Measurements from ENCODE around the gene INPP5F.

The INPP5F gene

GRCh38 chr10:119677904-119678755 is 47.7 kb upstream of the INPP5F start:
- TF ChIP-seq CSRNP3 (CRISPR knock-in tag; IDR thresholded peaks at IDR 0.05): no peak
- TF ChIP-seq ZFP3 (CRISPR knock-in tag; IDR thresholded peaks at IDR 0.05): no peak
- no peak for TF ChIP-seq OSR1 (CRISPR knock-in tag; IDR thresholded peaks at IDR 0.05)
- TF ChIP-seq POU6F1 (CRISPR knock-in tag; IDR thresholded peaks at IDR 0.05; ENCODE audit: borderline replicate concordance, low read depth): no peak
- TF ChIP-seq PATZ1 (CRISPR knock-in tag; IDR thresholded peaks at IDR 0.05; ENCODE audit: borderline replicate concordance): no peak
- TF ChIP-seq CSDC2 (CRISPR knock-in tag; IDR thresholded peaks at IDR 0.05): no peak
- no peak for TF ChIP-seq ISL1 (CRISPR knock-in tag; IDR thresholded peaks at IDR 0.05)
- TF ChIP-seq TCF4 (CRISPR knock-in tag; IDR thresholded peaks at IDR 0.05; ENCODE audit: borderline replicate concordance): no peak
- TF ChIP-seq ARNTL (CRISPR knock-in tag; IDR thresholded peaks at IDR 0.05; ENCODE audit: borderline replicate concordance, low read depth): no peak
- no peak for TF ChIP-seq ZNF70 (CRISPR knock-in tag; IDR thresholded peaks at IDR 0.05)
- TF ChIP-seq ZNF565 (CRISPR knock-in tag; conservative IDR thresholded peaks at IDR 0.05; ENCODE audit: low read depth): no peak
- no peak; the same call in 2 of the 3 replicates for ATAC-seq

GRCh38 chr10:119679480-119679829 is 46.4 kb upstream of the INPP5F start:
- ATAC-seq: no peak

More at GRCh38 chr10:119679480-119679829, 46.4 kb upstream of the INPP5F start:
- TF ChIP-seq BACH2 (CRISPR knock-in tag; IDR thresholded peaks at IDR 0.05; ENCODE audit: borderline replicate concordance) (no peak), SNAI2 (CRISPR knock-in tag; IDR thresholded peaks at IDR 0.05) (no peak), ZNF8 (CRISPR knock-in tag; IDR thresholded peaks at IDR 0.05) (no peak), PPARA (CRISPR knock-in tag; IDR thresholded peaks at IDR 0.05; ENCODE audit: borderline replicate concordance) (no peak), CREB5 (CRISPR knock-in tag; IDR thresholded peaks at IDR 0.05; ENCODE audit: low read depth) (no peak), CSDC2 (CRISPR knock-in tag; IDR thresholded peaks at IDR 0.05) (no peak), POU6F1 (CRISPR knock-in tag; IDR thresholded peaks at IDR 0.05; ENCODE audit: borderline replicate concordance, low read depth) (no peak), OSR1 (CRISPR knock-in tag; IDR thresholded peaks at IDR 0.05) (no peak), TCF4 (CRISPR knock-in tag; IDR thresholded peaks at IDR 0.05; ENCODE audit: borderline replicate concordance) (no peak), ZFP3 (CRISPR knock-in tag; IDR thresholded peaks at IDR 0.05) (no peak), PATZ1 (CRISPR knock-in tag; IDR thresholded peaks at IDR 0.05; ENCODE audit: borderline replicate concordance) (no peak), TOX (CRISPR knock-in tag; IDR thresholded peaks at IDR 0.05; ENCODE audit: borderline replicate concordance) (no peak), ARNTL (CRISPR knock-in tag; IDR thresholded peaks at IDR 0.05; ENCODE audit: borderline replicate concordance, low read depth) (no peak), GLIS3 (CRISPR knock-in tag; IDR thresholded peaks at IDR 0.05) (no peak), ZNF565 (CRISPR knock-in tag; conservative IDR thresholded peaks at IDR 0.05; ENCODE audit: low read depth) (no peak), ZC3H10 (CRISPR knock-in tag; IDR thresholded peaks at IDR 0.05) (no peak)
- TF ChIP-seq, protein P1, sequence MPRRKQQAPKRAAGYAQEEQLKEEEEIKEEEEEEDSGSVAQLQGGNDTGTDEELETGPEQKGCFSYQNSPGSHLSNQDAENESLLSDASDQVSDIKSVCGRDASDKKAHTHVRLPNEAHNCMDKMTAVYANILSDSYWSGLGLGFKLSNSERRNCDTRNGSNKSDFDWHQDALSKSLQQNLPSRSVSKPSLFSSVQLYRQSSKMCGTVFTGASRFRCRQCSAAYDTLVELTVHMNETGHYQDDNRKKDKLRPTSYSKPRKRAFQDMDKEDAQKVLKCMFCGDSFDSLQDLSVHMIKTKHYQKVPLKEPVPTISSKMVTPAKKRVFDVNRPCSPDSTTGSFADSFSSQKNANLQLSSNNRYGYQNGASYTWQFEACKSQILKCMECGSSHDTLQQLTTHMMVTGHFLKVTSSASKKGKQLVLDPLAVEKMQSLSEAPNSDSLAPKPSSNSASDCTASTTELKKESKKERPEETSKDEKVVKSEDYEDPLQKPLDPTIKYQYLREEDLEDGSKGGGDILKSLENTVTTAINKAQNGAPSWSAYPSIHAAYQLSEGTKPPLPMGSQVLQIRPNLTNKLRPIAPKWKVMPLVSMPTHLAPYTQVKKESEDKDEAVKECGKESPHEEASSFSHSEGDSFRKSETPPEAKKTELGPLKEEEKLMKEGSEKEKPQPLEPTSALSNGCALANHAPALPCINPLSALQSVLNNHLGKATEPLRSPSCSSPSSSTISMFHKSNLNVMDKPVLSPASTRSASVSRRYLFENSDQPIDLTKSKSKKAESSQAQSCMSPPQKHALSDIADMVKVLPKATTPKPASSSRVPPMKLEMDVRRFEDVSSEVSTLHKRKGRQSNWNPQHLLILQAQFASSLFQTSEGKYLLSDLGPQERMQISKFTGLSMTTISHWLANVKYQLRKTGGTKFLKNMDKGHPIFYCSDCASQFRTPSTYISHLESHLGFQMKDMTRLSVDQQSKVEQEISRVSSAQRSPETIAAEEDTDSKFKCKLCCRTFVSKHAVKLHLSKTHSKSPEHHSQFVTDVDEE (CRISPR knock-in tag; IDR thresholded peaks at IDR 0.05): no peak

Measured in SK-N-SH treated with all-trans-retinoic acid at 6 μM for 48 hours (cell line).